Fibroblast of peridontal ligament (primary cell): ENCODE data around the gene MVP.
"Not testable (repeated sequence)": the region's sequence is repeated elsewhere in the genome, so short reads cannot be mapped to it uniquely, and the experiment has no call there.

Experiments used
- DNase-seq: peaks from one replicate; pipeline ENCODE4 v3.0.0-alpha.2; 2010; ENCODE audit errors: extremely low read depth

Gene MVP

GRCh38 chr16:29842732-29843346 lies 22.6 kb downstream of the MVP start:
- DNase-seq: no peak

GRCh38 chr16:29843931-29844330 lies 23.7 kb downstream of the MVP start:
- no peak for DNase-seq

GRCh38 chr16:29844575-29845331 lies 24.5 kb downstream of the MVP start:
- DNase-seq: peak; percentile 45

GRCh38 chr16:29845656-29846055 lies 25.4 kb downstream of the MVP start:
- no peak for DNase-seq

- DNase-seq: peak; percentile 62
These were observed 28.4 kb downstream of the MVP start for GRCh38 chr16:29848420-29849297.

DNA sequence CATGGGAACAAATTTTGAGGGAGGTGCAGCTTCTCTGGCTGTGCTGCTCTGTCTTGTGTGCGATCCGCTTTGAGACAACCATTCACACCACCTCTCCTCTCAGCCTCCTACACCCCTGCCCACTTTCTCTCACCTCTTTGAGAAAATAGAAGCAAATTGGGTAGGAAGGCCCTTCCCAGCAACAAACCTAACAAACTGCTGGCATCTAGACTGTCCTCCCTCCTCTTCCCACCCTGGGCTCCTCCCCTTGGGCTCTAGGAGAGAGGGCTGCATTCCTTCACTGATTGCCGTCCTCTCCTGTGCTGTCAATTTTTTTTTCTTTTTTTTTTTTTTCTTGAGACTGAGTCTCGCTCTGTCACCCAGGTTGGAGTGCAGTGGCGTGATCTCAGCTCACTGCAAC lies 29.2 kb downstream of the MVP start:
- no peak for DNase-seq

DNA sequence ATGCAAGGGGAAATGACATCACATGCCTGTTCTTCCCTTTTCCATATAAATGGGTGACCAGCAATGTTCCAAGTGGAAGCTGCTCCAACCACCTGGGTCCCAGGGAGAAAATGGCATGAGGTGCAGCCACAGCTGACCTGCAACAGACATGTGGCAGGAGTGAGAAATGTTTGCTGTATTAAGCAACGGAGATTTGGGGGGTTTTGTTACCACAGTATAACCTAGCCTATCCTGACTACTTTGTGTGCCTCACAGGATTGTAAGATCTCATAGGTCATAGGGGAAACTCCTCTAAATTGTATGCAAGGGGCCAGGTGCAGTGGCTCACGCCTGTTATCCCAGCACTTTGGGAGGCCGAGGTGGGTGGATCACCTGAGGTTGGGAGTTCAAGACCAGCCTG lies 30.7 kb downstream of the MVP start:
- DNase-seq: no peak

DNA sequence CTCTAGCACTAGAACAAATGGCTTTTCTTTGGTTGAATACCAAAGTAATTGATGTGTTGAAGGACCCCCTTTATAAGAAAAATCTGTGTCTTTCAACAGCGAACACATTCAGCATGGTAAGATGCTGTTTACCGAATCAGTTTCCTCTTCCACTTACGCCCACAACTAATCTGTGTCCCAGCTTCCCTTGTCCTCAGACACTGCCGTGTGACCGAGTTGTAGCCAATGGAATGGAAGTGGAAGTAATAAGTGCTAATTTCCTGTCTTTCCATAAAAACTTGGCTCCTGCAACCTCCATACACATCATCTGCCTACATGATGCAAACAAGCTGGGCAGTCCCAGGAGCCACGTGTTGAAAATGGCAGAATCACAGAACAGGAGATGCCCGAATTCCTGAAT lies 32.4 kb downstream of the MVP start:
- peak; percentile 54 for DNase-seq

- DNase-seq: no peak
These were observed 34.3 kb downstream of the MVP start for GRCh38 chr16:29854520-29855100.

GRCh38 chr16:29857133-29857760 lies 37.0 kb downstream of the MVP start:
- peak; percentile 94 for DNase-seq

GRCh38 chr16:29858149-29858849 lies 38.0 kb downstream of the MVP start:
- DNase-seq: no peak

- DNase-seq: no peak
These were observed 38.7 kb downstream of the MVP start for GRCh38 chr16:29858974-29859373.

GRCh38 chr16:29860218-29860617 lies 40.0 kb downstream of the MVP start:
- no peak for DNase-seq

DNA sequence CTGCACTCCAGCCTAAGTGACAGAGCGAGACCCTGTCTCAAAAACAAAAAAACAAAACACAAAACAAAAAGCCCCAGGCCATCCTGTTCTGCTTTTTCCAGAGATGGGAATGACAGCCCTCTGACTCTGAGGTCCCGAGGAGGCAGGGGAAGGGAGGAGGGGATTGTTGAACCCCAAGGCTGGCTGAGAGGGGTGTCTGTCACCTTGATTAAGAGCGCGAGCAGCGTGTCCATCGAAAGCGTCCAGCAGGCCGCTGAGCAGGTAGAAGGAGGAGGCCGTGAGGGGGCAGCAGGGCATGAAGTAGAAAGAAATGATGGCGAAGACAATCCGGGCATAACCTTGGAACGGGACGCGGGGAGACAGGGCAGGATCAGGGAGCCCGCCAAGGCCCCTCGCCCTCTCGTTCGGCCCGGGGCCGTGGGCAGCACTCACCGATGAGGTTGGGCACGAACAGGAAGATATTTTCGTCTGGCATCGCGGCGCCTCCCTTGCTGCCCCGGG lies 42.2 kb downstream of the MVP start:
- DNase-seq: no peak

- DNase-seq: peak; percentile 98
These were observed 42.8 kb downstream of the MVP start, which contains the start of gene CDIPT for GRCh38 chr16:29862884-29863668. TSS of gene CDIPT (minus strand) at chr16:29863226. CDS start at chr16:29862857, 369 bp downstream.

DNA sequence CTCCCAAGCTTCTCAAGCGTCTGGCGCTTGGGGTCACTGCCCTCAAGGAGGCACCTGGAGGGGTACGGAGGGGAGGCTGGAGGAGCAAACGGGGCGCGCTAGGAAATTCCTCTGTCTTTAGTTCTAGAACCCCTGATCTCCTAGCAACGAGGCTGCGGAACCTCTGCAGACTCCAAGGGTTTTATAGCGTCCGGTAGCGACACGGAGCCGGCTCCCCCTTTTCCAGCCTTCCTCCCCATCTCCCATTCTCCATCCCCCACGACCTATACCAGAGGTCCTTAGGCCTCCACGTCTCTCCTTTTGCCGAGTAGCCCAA lies 43.4 kb downstream of the MVP start:
- DNase-seq: no peak

DNA sequence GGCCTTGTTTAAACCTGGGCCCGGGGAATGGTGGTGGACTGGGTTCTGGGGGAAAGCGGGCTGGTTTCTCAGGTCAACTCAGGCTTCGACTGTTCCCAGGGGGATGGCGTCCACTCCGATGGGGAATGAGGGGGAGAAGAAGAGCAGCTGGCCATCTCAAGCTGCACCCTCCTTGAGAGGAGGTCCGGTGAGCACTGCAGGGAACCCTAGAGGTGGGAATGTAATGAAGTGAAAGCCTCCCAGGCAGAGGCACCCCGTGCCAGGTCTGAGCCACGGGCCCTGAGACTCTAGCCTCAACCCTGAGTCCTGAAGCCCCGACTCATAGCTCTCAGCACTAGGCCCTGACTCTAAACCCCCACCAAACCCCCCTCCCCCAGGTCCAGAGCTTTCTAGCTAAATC lies 43.9 kb downstream of the MVP start:
- DNase-seq: no peak

GRCh38 chr16:29868396-29869009 lies 48.2 kb downstream of the MVP start:
- no peak for DNase-seq

GRCh38 chr16:29869067-29869466 lies 48.8 kb downstream of the MVP start:
- DNase-seq: not testable (repeated sequence)
